Activated B cell treated with CpG ODN at 0.5 μM for 24 hours (primary cell): ENCODE results near the gene CRTAC1. TPM values are rescaled to one million over a fixed set of nuclear protein-coding genes. Genes with fewer than 3 reads are reported as not detected.

Experiments used
- ATAC-seq: fragments of 200-7000 bp; cut with Tn5 transposase; one replicate; pipeline ENCODE4 v1.10.0; 2021; ENCODE audit warnings: low read depth, mild to moderate bottlenecking, moderate library complexity
- CTCF ChIA-PET: fragments of 350-600 bp; sonication (Branson Sonifier 250); formaldehyde crosslinking; loops from one replicate; lab custom pipeline; 2021; ENCODE audit warnings: antibody characterized with exemption; lab: Charles Lee
- POLR2A ChIA-PET: fragments of 350-600 bp; sonication (Branson Sonifier 250); formaldehyde crosslinking; loops from one replicate; lab custom pipeline; 2021; ENCODE audit warnings: antibody characterized with exemption; lab: Charles Lee
- DNase-seq: peaks from one replicate; pipeline ENCODE4 v3.0.0; 2022
- H3K27ac Mint-ChIP-seq: one replicate; pipeline ENCODE4 v1.8.0; 2020; ENCODE audit warnings: mixed read lengths
- H3K27me3 Mint-ChIP-seq: one replicate; pipeline ENCODE4 v1.8.0; 2021; ENCODE audit warnings: mixed read lengths
- H3K36me3 Mint-ChIP-seq: one replicate; pipeline ENCODE4 v1.8.0; 2021; ENCODE audit warnings: low read depth, mixed read lengths
- H3K4me1 Mint-ChIP-seq: one replicate; pipeline ENCODE4 v1.8.0; 2021; ENCODE audit warnings: mixed read lengths
- H3K4me3 Mint-ChIP-seq: one replicate; pipeline ENCODE4 v1.8.0; 2020; ENCODE audit warnings: mild to moderate bottlenecking, mixed read lengths
- H3K9me3 Mint-ChIP-seq: one replicate; pipeline ENCODE4 v1.8.0; 2020; ENCODE audit warnings: mixed read lengths
- intact Hi-C: fragments of 100-400 bp; cut with micrococcal nuclease; formaldehyde crosslinking; loops from one replicate; pipeline ENCODE4 v1.15.1; 2024
- total RNA-seq: library from RNA; stranded (reverse); gene quantifications from 2 replicates; pipeline ENCODE4 v1.2.3, GENCODE V29; 2022
- TF ChIP-seq, protein P1 (sequence below): fragments of 200-600 bp; IDR thresholded peaks from one replicate; pipeline ENCODE4 v1.8.0; 2022; ENCODE audit warnings: antibody characterized with exemption, mild to moderate bottlenecking

Gene CRTAC1
- total RNA-seq, 1 donor from 2014 or later = not detected

DNA sequence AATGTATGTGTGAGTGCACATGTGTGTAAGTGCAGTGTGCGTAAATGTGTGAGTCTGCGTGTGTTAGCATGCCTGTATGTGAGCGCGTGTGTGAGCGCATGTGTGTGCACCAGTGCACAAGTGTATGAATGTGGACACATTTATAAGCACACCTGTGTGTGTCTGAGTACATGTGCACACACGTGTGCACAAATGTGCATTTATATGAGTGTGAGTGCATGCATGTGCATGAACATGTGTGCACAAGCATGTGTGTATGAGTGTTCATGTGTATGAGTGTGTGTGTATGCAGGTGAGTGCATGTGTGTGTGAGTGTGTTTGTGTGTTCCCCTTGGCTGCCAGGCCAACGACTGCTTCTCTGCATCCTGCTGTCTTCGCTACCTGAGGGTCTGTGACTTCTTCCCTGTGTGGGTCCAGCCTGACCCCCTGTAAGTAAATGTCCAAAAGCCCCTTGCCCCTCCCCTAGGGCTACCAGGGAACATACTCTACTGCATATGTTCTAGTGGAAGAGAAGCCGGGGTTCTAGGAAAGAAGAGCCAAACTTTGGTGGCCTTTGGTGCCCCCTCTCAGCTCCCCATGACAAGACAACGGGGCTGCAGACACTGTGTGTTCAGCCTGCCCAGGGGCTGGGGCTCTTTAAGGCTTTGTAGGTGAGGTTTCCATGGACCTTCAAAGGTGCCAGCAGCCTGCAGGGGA, 163.7 kb downstream of the CRTAC1 start:
- H3K27me3 Mint-ChIP-seq = peaks cover 21% of the 10 kb centered on the region
- H3K27ac Mint-ChIP-seq = no peak overlapping the region
- H3K9me3 Mint-ChIP-seq = no peaks in the 10 kb centered on the region
- no peak for ATAC-seq
- intact Hi-C loops = no loop called here
- H3K36me3 Mint-ChIP-seq = no peaks in the 10 kb centered on the region
- POLR2A ChIA-PET = no interaction called here
- no peak overlapping the region for H3K4me3 Mint-ChIP-seq
- TF ChIP-seq, protein P1, sequence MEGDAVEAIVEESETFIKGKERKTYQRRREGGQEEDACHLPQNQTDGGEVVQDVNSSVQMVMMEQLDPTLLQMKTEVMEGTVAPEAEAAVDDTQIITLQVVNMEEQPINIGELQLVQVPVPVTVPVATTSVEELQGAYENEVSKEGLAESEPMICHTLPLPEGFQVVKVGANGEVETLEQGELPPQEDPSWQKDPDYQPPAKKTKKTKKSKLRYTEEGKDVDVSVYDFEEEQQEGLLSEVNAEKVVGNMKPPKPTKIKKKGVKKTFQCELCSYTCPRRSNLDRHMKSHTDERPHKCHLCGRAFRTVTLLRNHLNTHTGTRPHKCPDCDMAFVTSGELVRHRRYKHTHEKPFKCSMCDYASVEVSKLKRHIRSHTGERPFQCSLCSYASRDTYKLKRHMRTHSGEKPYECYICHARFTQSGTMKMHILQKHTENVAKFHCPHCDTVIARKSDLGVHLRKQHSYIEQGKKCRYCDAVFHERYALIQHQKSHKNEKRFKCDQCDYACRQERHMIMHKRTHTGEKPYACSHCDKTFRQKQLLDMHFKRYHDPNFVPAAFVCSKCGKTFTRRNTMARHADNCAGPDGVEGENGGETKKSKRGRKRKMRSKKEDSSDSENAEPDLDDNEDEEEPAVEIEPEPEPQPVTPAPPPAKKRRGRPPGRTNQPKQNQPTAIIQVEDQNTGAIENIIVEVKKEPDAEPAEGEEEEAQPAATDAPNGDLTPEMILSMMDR = no peak
- H3K4me1 Mint-ChIP-seq = peaks cover 6% of the 10 kb centered on the region
- no peak for DNase-seq
- CTCF ChIA-PET = no interaction called here

- no peak overlapping the region for H3K4me3 Mint-ChIP-seq
- POLR2A ChIA-PET = no interaction called here
- no peak for ATAC-seq
- DNase-seq = no peak
- H3K27me3 Mint-ChIP-seq = peaks cover 21% of the 10 kb centered on the region
- H3K27ac Mint-ChIP-seq = no peak overlapping the region
- no peaks in the 10 kb centered on the region for H3K9me3 Mint-ChIP-seq
- intact Hi-C loops = no loop called here
- TF ChIP-seq, protein P1 = no peak
- H3K4me1 Mint-ChIP-seq = peaks cover 6% of the 10 kb centered on the region
- CTCF ChIA-PET = no interaction called here
- H3K36me3 Mint-ChIP-seq = no peaks in the 10 kb centered on the region
Measured at GRCh38 chr10:97865488-97865887, 164.9 kb downstream of the CRTAC1 start.

GRCh38 chr10:97863808-97864207, 166.6 kb downstream of the CRTAC1 start:
- intact Hi-C loops = no loop called here
- CTCF ChIA-PET = no interaction called here
- no peaks in the 10 kb centered on the region for H3K4me1 Mint-ChIP-seq
- H3K36me3 Mint-ChIP-seq = no peaks in the 10 kb centered on the region
- DNase-seq = no peak
- H3K27me3 Mint-ChIP-seq = peaks cover 20% of the 10 kb centered on the region
- no peak overlapping the region for H3K27ac Mint-ChIP-seq
- H3K4me3 Mint-ChIP-seq = no peak overlapping the region
- TF ChIP-seq, protein P1 = no peak
- H3K9me3 Mint-ChIP-seq = no peaks in the 10 kb centered on the region
- POLR2A ChIA-PET = no interaction called here
- ATAC-seq = no peak

- Mint-ChIP-seq H3K4me3 (no peak overlapping the region), H3K9me3 (no peaks in the 10 kb centered on the region), H3K4me1 (no peaks in the 10 kb centered on the region), H3K36me3 (no peaks in the 10 kb centered on the region), H3K27me3 (peaks cover 20% of the 10 kb centered on the region), H3K27ac (no peak overlapping the region)
- ATAC-seq (no peak), DNase-seq (no peak)
- ChIA-PET CTCF (no interaction called here), POLR2A (no interaction called here)
- intact Hi-C loops = no loop called here
- TF ChIP-seq, protein P1 = no peak
Measured at GRCh38 chr10:97861924-97862323, 168.5 kb downstream of the CRTAC1 start.

DNA sequence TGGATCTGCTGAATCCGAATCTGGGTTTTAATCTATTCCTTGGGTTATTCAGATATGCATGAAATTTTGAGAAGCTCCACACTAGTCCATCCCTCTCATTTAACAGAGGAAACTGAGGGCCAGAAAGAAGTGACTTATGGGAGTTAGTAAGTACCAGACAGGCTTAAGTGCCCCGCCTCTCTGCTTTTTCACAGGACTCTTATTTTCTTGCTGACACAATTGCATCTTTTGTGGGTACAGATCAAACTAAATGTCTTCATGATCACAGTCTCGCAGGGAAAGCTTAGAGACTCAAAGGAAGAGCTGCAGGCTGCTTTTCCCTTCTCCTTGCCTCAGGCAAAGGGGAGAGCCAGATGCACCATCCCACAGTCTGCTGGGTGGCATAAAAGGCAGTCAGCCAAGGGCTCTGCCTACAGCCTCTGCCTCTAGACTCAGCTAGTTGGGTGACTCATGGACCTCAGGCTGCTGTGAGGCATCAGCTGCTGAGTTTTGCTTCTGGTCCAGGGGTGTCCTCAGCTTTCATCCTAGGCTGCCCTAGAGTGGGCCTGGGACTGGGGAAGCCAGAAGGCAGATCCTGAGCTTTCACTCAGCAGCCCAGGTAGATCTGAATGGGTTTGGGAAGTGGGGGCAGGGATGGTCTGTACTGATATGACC, 169.2 kb downstream of the CRTAC1 start:
- Mint-ChIP-seq H3K36me3 (no peaks in the 10 kb centered on the region), H3K27me3 (peaks cover 22% of the 10 kb centered on the region), H3K4me1 (no peaks in the 10 kb centered on the region), H3K9me3 (peaks cover under 1% of the 10 kb centered on the region), H3K27ac (no peak overlapping the region), H3K4me3 (no peak overlapping the region)
- no peak for DNase-seq
- TF ChIP-seq, protein P1 = no peak
- CTCF ChIA-PET = no interaction called here
- intact Hi-C loops = no loop called here
- no peak for ATAC-seq
- POLR2A ChIA-PET = no interaction called here
